OCI-LY7 (cell line): ENCODE measurements around the gene C1orf35. TPM values are rescaled to one million over a fixed set of nuclear protein-coding genes. Genes with fewer than 3 reads are reported as not detected.

Source experiments
- BruUV-seq: library from RNA; stranded (reverse); fragments of 400-500 nt; replicated peaks from 2 replicates; lab custom pipeline; 2021; lab: Mats Ljungman, UMichigan
- CTCF ChIA-PET: fragments of 300-600 bp; sonication (Branson Sonifier 250); formaldehyde crosslinking; loops from one replicate; lab custom pipeline; 2022; ENCODE audit warnings: antibody characterized with exemption; ENCODE audit not compliant: unreplicated experiment; lab: Charles Lee
- POLR2A ChIA-PET: fragments of 300-600 bp; sonication (Branson Sonifier 250); formaldehyde crosslinking; loops from one replicate; lab custom pipeline; 2022; ENCODE audit warnings: antibody characterized with exemption; lab: Charles Lee
- DNase-seq: peaks from one replicate; pipeline ENCODE4 v3.0.0-alpha.2; 2015; ENCODE audit warnings: low spot score
- H2AFZ ChIP-seq: fragments of 200-600 bp; sonication (generic), shearing (Covaris generic); 2 replicates; pipeline ENCODE4 v1.6.1; 2014; ENCODE audit warnings: mild to moderate bottlenecking, antibody characterized with exemption, low read length, moderate library complexity
- H3K27ac ChIP-seq: fragments of 200-600 bp; sonication (generic); 2 replicates; pipeline ENCODE4 v1.5.1; 2014; ENCODE audit warnings: mixed run types, low read depth, mild to moderate bottlenecking, moderate library complexity, low read length, inconsistent platforms; ENCODE audit not compliant: poor library complexity, severe bottlenecking
- H3K36me3 ChIP-seq: fragments of 200-600 bp; sonication (generic); 2 replicates; pipeline ENCODE4 v1.6.1; 2014; ENCODE audit warnings: mild to moderate bottlenecking, antibody characterized with exemption, low read length, moderate library complexity, mixed read lengths; ENCODE audit not compliant: insufficient read depth
- H3K4me1 ChIP-seq: fragments of 200-600 bp; sonication (generic); 2 replicates; pipeline ENCODE4 v1.5.1; 2014; ENCODE audit warnings: mild to moderate bottlenecking, low read length; ENCODE audit not compliant: insufficient read depth, poor library complexity, severe bottlenecking
- H3K4me2 ChIP-seq: fragments of 200-600 bp; sonication (generic); 2 replicates; pipeline ENCODE4 v1.6.1; 2014; ENCODE audit warnings: mild to moderate bottlenecking, low read length
- H3K4me3 ChIP-seq: fragments of 200-600 bp; sonication (generic); 2 replicates; pipeline ENCODE4 v1.5.1; 2014; ENCODE audit warnings: mild to moderate bottlenecking, low read depth, low read length; ENCODE audit not compliant: poor library complexity, severe bottlenecking
- H3K79me2 ChIP-seq: fragments of 200-600 bp; sonication (generic); 2 replicates; pipeline ENCODE4 v1.6.1; 2016; ENCODE audit warnings: low read depth, mild to moderate bottlenecking, low read length, moderate library complexity, mixed read lengths; ENCODE audit not compliant: insufficient read depth
- H3K9me2 ChIP-seq: fragments of 200-600 bp; sonication (generic); 2 replicates; pipeline ENCODE4 v1.6.1; 2016; ENCODE audit warnings: mild to moderate bottlenecking, low read length, mixed read lengths; ENCODE audit not compliant: insufficient read depth
- H3K9me3 ChIP-seq: fragments of 200-600 bp; sonication (generic); 2 replicates; pipeline ENCODE4 v1.6.1; 2014; ENCODE audit warnings: mild to moderate bottlenecking, mixed run types, low read length, mixed read lengths
- H4K20me1 ChIP-seq: fragments of 200-600 bp; sonication (generic); 2 replicates; pipeline ENCODE4 v1.6.1; 2014; ENCODE audit warnings: mild to moderate bottlenecking, antibody characterized with exemption, low read length, moderate library complexity, mixed read lengths; ENCODE audit not compliant: insufficient read depth
- CTCF ChIP-seq: fragments of 200-600 bp; sonication (generic); conservative IDR thresholded peaks from 2 replicates; pipeline ENCODE4 v1.5.1; 2014; ENCODE audit warnings: mild to moderate bottlenecking, antibody characterized with exemption, low read length, moderate library complexity, mixed read lengths
- EZH2phosphoT487 ChIP-seq: fragments of 200-600 bp; sonication (generic); IDR thresholded peaks from 2 replicates; pipeline ENCODE4 v1.6.1; 2018; ENCODE audit warnings: low read depth, borderline replicate concordance, mild to moderate bottlenecking, mixed run types, antibody characterized with exemption, low read length, moderate library complexity, mixed read lengths
- intact Hi-C: fragments of 100-400 bp; cut with micrococcal nuclease; formaldehyde crosslinking; loops from one replicate; pipeline ENCODE4 v1.10.0; 2022; ENCODE audit not compliant: unreplicated experiment
- total RNA-seq, 2 experiments: library from RNA; depleted of rRNA in 1 of 2; stranded (reverse); fragments of >200 nt in 1 of 2; shearing (Covaris generic) in 1 of 2; gene quantifications; 2 replicates each; pipeline ENCODE4 v1.2.3, GENCODE V29; 2014 to 2022

Gene C1orf35
- total RNA-seq, 2 experiments from 2014 or later: 30.7 to 33.3 TPM

DNA sequence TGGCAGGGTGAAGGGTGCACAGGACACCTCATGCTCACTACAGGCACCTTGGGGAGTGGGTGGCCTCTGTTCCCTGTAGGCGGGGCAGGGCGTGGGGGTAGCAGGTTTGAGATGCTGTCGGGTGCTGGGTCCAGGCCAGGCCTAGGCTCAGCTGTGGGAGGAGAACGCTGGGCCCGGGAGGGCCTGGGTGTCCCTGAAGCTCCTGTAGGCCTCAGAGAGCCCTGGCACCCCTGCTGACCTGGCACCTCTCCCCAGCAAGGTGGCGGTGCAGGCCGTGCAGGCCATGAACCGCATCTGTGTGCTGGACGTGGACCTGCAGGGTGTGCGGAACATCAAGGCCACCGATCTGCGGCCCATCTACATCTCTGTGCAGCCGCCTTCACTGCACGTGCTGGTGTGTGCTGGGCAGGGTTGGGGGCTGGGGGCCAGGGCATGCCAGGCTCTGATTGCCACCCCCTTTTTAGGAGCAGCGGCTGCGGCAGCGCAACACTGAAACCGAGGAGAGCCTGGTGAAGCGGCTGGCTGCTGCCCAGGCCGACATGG is 44.1 kb upstream of the C1orf35 start:
- POLR2A ChIA-PET: no interaction called here
- no peak for DNase-seq
- Histone ChIP-seq H3K27ac (no peak overlapping the region), H2AFZ (no peak overlapping the region), H3K9me3 (no peaks in the 10 kb centered on the region), H3K36me3 (peaks cover 45% of the 10 kb centered on the region), H3K4me1 (peaks cover 42% of the 10 kb centered on the region), H4K20me1 (peaks cover 16% of the 10 kb centered on the region; the same call in 1 of the 2 replicates), H3K4me3 (no peak overlapping the region), H3K4me2 (no peak overlapping the region), H3K9me2 (no peaks in the 10 kb centered on the region), H3K79me2 (peaks cover 27% of the 10 kb centered on the region)
- CTCF ChIA-PET: no interaction called here
- TF ChIP-seq EZH2phosphoT487 (no peak), CTCF (no peak)
- no TSS peak for BruUV-seq
- intact Hi-C loops: no loop called here

DNA sequence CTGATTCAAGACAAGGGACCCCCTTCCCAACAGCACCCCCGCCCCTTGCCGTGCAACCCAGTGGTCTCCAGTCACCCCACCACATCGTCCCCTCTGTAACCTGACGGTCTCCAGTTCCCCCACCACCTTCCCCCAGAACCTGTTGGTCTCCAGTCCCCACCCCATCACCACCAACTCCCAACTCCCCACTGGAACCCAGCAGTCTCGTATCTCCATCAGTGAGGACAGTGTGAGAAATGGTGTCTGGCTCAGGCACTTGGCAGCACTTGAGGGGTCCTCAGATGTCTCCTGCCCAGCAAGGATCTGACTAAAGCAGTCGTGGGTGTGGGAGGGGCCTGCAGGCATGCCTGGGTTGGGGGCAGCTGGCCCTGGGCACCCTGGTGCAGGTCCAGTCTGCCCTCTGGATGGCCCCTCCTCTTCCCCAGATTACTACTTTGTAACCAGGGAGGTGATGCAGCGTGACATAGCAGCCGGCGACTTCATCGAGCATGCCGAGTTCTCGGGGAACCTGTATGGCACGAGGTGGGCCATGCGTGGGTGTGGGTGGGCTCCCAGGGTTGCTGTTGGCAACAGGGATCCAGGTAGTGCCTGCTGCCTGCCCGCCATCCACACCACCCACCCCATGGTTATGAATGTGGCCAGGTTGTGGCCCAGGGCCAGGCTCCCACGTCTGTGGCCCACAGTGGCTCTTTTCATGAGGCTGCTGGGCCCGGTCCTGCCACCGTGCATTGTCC is 43.5 kb upstream of the C1orf35 start:
- peaks cover 51% of the 10 kb centered on the region for H3K36me3 ChIP-seq
- peaks cover 48% of the 10 kb centered on the region for H3K4me1 ChIP-seq
- TF ChIP-seq CTCF (no peak), EZH2phosphoT487 (no peak)
- intact Hi-C loops: no loop called here
- peaks cover 33% of the 10 kb centered on the region for H3K79me2 ChIP-seq
- peaks cover 16% of the 10 kb centered on the region; the same call in 1 of the 2 replicates for H4K20me1 ChIP-seq
- H3K4me2 ChIP-seq: no peak overlapping the region
- no peaks in the 10 kb centered on the region for H3K9me2 ChIP-seq
- H3K27ac ChIP-seq: no peak overlapping the region
- no TSS peak for BruUV-seq
- ChIA-PET CTCF (no interaction called here), POLR2A (no interaction called here)
- no peak for DNase-seq
- H3K9me3 ChIP-seq: no peaks in the 10 kb centered on the region
- H3K4me3 ChIP-seq: no peak overlapping the region
- H2AFZ ChIP-seq: no peak overlapping the region
